Aortic smooth muscle cell (primary cell): Measurements from ENCODE around the gene AMPD3. TPM values are rescaled to one million over a fixed set of nuclear protein-coding genes. Genes with fewer than 3 reads are reported as not detected.

ENCODE experiments used
- total RNA-seq: library from RNA; depleted of rRNA; stranded (reverse); fragments of >200 nt; gene quantifications from 2 replicates; pipeline ENCODE4 v1.2.3, GENCODE V29; 2014

Gene AMPD3
- 0.66 and 1.1 TPM in 2 replicates for total RNA-seq

GRCh38 chr11:10454878-10455631 is at the start of gene AMPD3:
Gene AMPD3 (plus strand): TSS chr11:10455264. CDS start chr11:10461520, 6,256 bp downstream.

GRCh38 chr11:10540915-10541560 is 86.0 kb downstream of the AMPD3 start, which contains the start of gene RNF141:
Gene RNF141 (minus strand): TSS chr11:10541187. CDS start chr11:10534158, 7,029 bp downstream.

Other genes with a start within 250 kb of the AMPD3 start
- gene SBF2, start 161.0 kb upstream of the AMPD3 start, total RNA-seq: 44.7 and 52.4 TPM in 2 replicates
- gene ADM, start 150.2 kb upstream of the AMPD3 start, total RNA-seq: 92.6 and 111 TPM in 2 replicates
- gene RNF141, start 85.9 kb downstream of the AMPD3 start, total RNA-seq: 62.4 and 68.6 TPM in 2 replicates
- 3.3 and 3.8 TPM in 2 replicates for gene LYVE1, start 113.4 kb downstream of the AMPD3 start, total RNA-seq
- gene IRAG1, start 238.5 kb downstream of the AMPD3 start, total RNA-seq: 25.0 and 73.2 TPM in 2 replicates